ENCODE results near the gene LEPROT. TPM values are rescaled to one million over a fixed set of nuclear protein-coding genes. Genes with fewer than 3 reads are reported as not detected.

The LEPROT gene
- total and polyA plus RNA-seq, 7 experiments from 2014 or later, result 11.8 to 26.3 (median 24.1) TPM

DNA sequence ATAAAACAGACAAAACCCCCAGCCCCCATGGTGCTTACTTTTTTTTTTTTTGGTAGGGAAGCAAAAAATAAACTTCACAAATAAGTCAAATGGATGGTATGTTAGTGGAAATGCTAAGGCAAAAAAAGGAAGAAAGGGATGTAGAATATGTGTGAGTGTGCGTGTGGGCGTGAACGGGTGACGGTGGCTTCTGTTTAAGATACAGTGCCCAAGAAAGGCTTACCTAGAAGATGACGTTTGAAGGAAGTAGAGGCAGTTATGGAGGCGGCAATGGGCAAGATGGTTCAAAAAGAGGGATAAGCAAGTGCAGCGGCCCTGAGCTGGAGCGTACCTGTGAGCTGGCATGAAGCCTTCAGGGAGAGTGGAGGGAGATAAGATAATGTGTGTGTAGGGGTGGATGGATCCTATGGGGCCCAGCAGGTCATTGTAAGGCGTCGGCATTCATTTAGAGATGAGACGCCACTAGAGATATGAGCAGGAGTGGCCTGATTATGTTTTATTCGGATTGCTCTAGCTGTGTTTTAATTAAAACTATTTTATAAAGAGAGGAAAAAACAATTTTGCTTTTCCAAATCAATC lies 19.9 kb downstream of the LEPROT start:
- ChIA-PET POLR2A (no interaction called here), CTCF (interaction anchor here (1.1 kb wide), 1 partner anchor 1039 kb away, joined by 3 read pairs; no protein-coding TSS in a partner anchor)
- Mint-ChIP-seq H3K4me1 (peaks cover 0 to 6% (median 0%) of the 10 kb centered on the region in 7 donors), H3K27me3 (peaks cover 0 to 5% (median 0%) of the 10 kb centered on the region in 5 donors), H3K4me3 (no peak overlapping the region), H3K9me3 (no peaks in the 10 kb centered on the region), H3K36me3 (peaks cover 0 to 7% (median 0%) of the 10 kb centered on the region in 5 donors), H3K27ac (no peak overlapping the region)
- no peak overlapping the region for H3K27ac ChIP-seq (ENCODE audit: low read depth, low read length)
- H3K4me3 ChIP-seq (ENCODE audit: low read length), result no peak overlapping the region
- DNase-seq, result no peak
- H3K4me1 ChIP-seq (ENCODE audit: control insufficient read depth in 2 of 2, insufficient read depth in 2 of 2, low read length in 2 of 2), result no peaks in the 10 kb centered on the region
- intact Hi-C loops (cut with micrococcal nuclease), result no loop called here
- ATAC-seq, result no peak
- no peaks in the 10 kb centered on the region for H3K27me3 ChIP-seq (ENCODE audit: control insufficient read depth in 2 of 2, insufficient read depth in 2 of 2, low read length in 2 of 2)
- H3K9me3 ChIP-seq (ENCODE audit: control insufficient read depth in 2 of 3, low read length in 3 of 3), result no peaks in the 10 kb centered on the region
- no peaks in the 10 kb centered on the region for H3K36me3 ChIP-seq (ENCODE audit: control insufficient read depth in 2 of 3, insufficient read depth in 3 of 3, low read length in 3 of 3)

DNA sequence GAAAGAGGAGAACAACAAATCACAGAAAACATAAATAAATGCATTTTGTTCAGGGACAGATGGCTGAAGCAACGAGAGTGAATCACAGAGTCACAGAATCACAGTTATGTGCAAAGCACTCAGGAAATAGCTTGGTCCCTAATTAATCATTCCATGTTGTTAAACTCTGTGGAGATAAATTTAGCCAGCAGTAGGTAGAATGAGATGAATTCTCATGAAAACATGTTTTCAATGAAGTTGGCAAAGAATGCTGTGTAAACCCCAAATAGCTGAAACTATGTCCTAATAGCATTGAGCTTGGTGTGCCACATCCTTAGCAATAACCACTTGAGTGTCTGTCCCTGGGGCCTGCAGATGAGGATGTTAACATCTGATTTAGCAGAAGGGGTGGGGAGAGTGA lies 20.4 kb downstream of the LEPROT start:
- Histone ChIP-seq H3K4me3 (ENCODE audit: low read length) (no peak overlapping the region), H3K27ac (ENCODE audit: low read depth, low read length) (no peak overlapping the region), H3K27me3 (ENCODE audit: control insufficient read depth in 2 of 2, insufficient read depth in 2 of 2, low read length in 2 of 2) (no peaks in the 10 kb centered on the region), H3K36me3 (ENCODE audit: control insufficient read depth in 2 of 3, insufficient read depth in 3 of 3, low read length in 3 of 3) (no peaks in the 10 kb centered on the region), H3K4me1 (ENCODE audit: control insufficient read depth in 2 of 2, insufficient read depth in 2 of 2, low read length in 2 of 2) (no peaks in the 10 kb centered on the region), H3K9me3 (ENCODE audit: control insufficient read depth in 2 of 3, low read length in 3 of 3) (no peaks in the 10 kb centered on the region)
- peaks cover 0 to 7% (median 0%) of the 10 kb centered on the region in 5 donors for H3K36me3 Mint-ChIP-seq
- CTCF ChIA-PET, result interaction anchor here (1.1 kb wide), 1 partner anchor 1038 kb away, joined by 3 read pairs; no protein-coding TSS in a partner anchor
- ATAC-seq, result no peak
- peaks cover 0 to 6% (median 0%) of the 10 kb centered on the region in 7 donors for H3K4me1 Mint-ChIP-seq
- no peaks in the 10 kb centered on the region for H3K9me3 Mint-ChIP-seq
- H3K4me3 Mint-ChIP-seq, result no peak overlapping the region
- POLR2A ChIA-PET, result no interaction called here
- intact Hi-C loops (cut with micrococcal nuclease), result no loop called here
- H3K27ac Mint-ChIP-seq, result no peak overlapping the region
- no peak for DNase-seq
- H3K27me3 Mint-ChIP-seq, result peaks cover 0 to 5% (median 0%) of the 10 kb centered on the region in 5 donors

DNA sequence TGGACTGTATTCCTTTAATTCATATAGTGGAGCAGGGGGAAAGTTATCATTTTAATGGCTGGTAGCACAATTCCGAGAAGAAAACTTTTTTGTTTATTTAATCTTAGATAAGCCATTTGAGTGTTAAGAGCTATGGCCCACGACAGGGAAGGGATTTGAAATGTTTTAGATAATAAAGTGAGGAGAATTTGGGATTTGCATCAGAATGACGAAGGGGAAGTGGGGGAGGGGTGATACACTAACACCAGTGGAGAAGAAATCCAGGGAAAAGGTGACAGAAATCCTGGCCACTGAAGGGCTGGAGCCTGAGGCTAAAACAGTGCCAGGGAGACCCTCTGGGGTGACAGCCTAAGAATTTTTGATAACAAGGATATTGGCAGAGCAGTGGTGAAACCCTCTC lies 21.0 kb downstream of the LEPROT start:
- Mint-ChIP-seq H3K36me3 (peaks cover 0 to 7% (median 0%) of the 10 kb centered on the region in 5 donors), H3K4me3 (no peak overlapping the region), H3K4me1 (peaks cover 0 to 3% (median 0%) of the 10 kb centered on the region in 7 donors), H3K27me3 (peaks cover 0 to 5% (median 0%) of the 10 kb centered on the region in 5 donors), H3K9me3 (no peaks in the 10 kb centered on the region), H3K27ac (no peak overlapping the region)
- Histone ChIP-seq H3K9me3 (ENCODE audit: control insufficient read depth in 2 of 3, low read length in 3 of 3) (no peaks in the 10 kb centered on the region), H3K27ac (ENCODE audit: low read depth, low read length) (no peak overlapping the region), H3K4me3 (ENCODE audit: low read length) (no peak overlapping the region), H3K36me3 (ENCODE audit: control insufficient read depth in 2 of 3, insufficient read depth in 3 of 3, low read length in 3 of 3) (no peaks in the 10 kb centered on the region), H3K27me3 (ENCODE audit: control insufficient read depth in 2 of 2, insufficient read depth in 2 of 2, low read length in 2 of 2) (no peaks in the 10 kb centered on the region), H3K4me1 (ENCODE audit: control insufficient read depth in 2 of 2, insufficient read depth in 2 of 2, low read length in 2 of 2) (no peaks in the 10 kb centered on the region)
- CTCF ChIA-PET, result no interaction called here
- DNase-seq (no peak), ATAC-seq (no peak)
- intact Hi-C loops (cut with micrococcal nuclease), result no loop called here
- POLR2A ChIA-PET, result no interaction called here

DNA sequence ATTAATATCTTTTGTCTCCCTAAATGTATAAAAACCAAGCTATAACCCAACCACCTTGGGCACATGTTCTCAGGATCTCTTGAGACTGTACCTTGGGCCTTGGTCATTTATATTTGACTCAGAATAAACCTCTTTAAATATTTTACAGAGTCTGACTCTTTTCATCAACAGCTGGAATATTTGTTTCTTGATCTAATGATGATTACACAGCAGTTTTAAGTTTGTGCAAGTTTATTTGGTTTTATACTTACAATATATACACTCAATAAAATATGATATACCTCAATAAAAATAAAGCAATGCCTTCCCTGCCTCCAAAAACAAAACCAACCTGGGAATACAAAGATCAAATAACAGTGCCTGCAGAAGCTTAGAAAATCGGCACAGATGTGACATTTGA lies 22.0 kb downstream of the LEPROT start:
- CTCF ChIA-PET, result no interaction called here
- Histone ChIP-seq H3K4me1 (ENCODE audit: control insufficient read depth in 2 of 2, insufficient read depth in 2 of 2, low read length in 2 of 2) (no peaks in the 10 kb centered on the region), H3K27me3 (ENCODE audit: control insufficient read depth in 2 of 2, insufficient read depth in 2 of 2, low read length in 2 of 2) (no peaks in the 10 kb centered on the region), H3K4me3 (ENCODE audit: low read length) (no peak overlapping the region), H3K36me3 (ENCODE audit: control insufficient read depth in 2 of 3, insufficient read depth in 3 of 3, low read length in 3 of 3) (no peaks in the 10 kb centered on the region), H3K9me3 (ENCODE audit: control insufficient read depth in 2 of 3, low read length in 3 of 3) (no peaks in the 10 kb centered on the region), H3K27ac (ENCODE audit: low read depth, low read length) (no peak overlapping the region)
- Mint-ChIP-seq H3K9me3 (no peaks in the 10 kb centered on the region), H3K4me1 (no peaks in the 10 kb centered on the region), H3K4me3 (no peak overlapping the region), H3K27me3 (peaks cover 0 to 7% (median 0%) of the 10 kb centered on the region in 5 donors), H3K27ac (no peak overlapping the region), H3K36me3 (peaks cover 0 to 5% (median 0%) of the 10 kb centered on the region in 5 donors)
- ATAC-seq (no peak), DNase-seq (no peak)
- intact Hi-C loops (cut with micrococcal nuclease), result no loop called here
- POLR2A ChIA-PET, result no interaction called here

DNA sequence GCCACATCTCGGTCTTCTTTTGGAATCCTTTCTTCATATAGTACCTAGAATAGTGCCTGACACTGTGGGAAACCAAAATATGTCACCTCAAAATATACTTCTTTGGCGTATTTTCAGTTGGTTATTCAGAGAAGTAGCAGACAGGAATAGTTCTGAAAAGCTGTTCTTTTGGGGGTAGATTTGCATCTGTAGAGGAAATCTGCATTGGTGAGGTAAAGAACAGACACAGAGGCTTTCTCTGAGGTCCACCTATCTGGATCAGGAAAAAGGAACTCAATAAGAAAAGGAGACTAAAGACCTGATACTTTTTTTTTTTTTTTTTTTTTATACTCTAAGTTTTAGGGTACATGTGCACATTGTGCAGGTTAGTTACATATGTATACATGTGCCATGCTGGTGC lies 23.2 kb downstream of the LEPROT start:
- no peaks in the 10 kb centered on the region for H3K9me3 Mint-ChIP-seq
- POLR2A ChIA-PET, result no interaction called here
- no peak for ATAC-seq
- Histone ChIP-seq H3K4me1 (ENCODE audit: control insufficient read depth in 2 of 2, insufficient read depth in 2 of 2, low read length in 2 of 2) (no peaks in the 10 kb centered on the region), H3K27me3 (ENCODE audit: control insufficient read depth in 2 of 2, insufficient read depth in 2 of 2, low read length in 2 of 2) (no peaks in the 10 kb centered on the region), H3K36me3 (ENCODE audit: control insufficient read depth in 2 of 3, insufficient read depth in 3 of 3, low read length in 3 of 3) (no peaks in the 10 kb centered on the region), H3K4me3 (ENCODE audit: low read length) (no peak overlapping the region), H3K27ac (ENCODE audit: low read depth, low read length) (no peak overlapping the region), H3K9me3 (ENCODE audit: control insufficient read depth in 2 of 3, low read length in 3 of 3) (no peaks in the 10 kb centered on the region)
- DNase-seq, result no peak
- H3K36me3 Mint-ChIP-seq, result peaks cover 0 to 7% (median 0%) of the 10 kb centered on the region in 5 donors
- CTCF ChIA-PET, result no interaction called here
- H3K4me3 Mint-ChIP-seq, result no peak overlapping the region
- H3K27ac Mint-ChIP-seq, result no peak overlapping the region
- intact Hi-C loops (cut with micrococcal nuclease), result loop anchor here in 1 of 2 donors (2.0 kb wide), 1 partner anchor 19 kb away; no protein-coding TSS in a partner anchor
- H3K4me1 Mint-ChIP-seq, result no peaks in the 10 kb centered on the region
- peaks cover 0 to 7% (median 0%) of the 10 kb centered on the region in 5 donors for H3K27me3 Mint-ChIP-seq

DNA sequence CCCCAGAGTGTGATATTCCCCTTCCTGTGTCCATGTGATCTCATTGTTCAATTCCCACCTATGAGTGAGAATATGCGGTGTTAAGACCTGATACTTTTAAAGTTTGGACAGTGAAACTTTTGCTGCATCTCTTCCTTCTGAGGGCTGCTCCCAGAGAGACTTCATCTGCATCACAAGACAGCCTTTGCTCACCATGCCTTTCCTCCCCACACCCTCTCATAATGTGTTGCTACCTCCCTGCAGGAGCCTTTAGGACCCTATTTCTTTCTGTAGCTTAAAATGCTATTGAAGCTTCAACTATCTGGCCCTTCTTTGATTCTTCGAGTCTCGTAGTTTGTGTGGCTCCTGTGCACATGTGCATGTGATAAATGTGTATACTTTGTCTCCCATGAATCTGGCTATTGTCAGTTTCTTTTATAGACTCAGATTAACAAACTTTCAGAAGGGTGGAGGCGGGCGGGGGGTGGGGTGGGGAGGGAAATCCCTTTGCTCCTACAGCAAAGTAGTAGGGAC lies 23.7 kb downstream of the LEPROT start:
- ChIA-PET POLR2A (no interaction called here), CTCF (no interaction called here)
- peaks cover 0 to 9% (median 0%) of the 10 kb centered on the region in 5 donors for H3K27me3 Mint-ChIP-seq
- H3K9me3 Mint-ChIP-seq, result no peaks in the 10 kb centered on the region
- DNase-seq (no peak), ATAC-seq (no peak)
- H3K27me3 ChIP-seq (ENCODE audit: control insufficient read depth in 2 of 2, insufficient read depth in 2 of 2, low read length in 2 of 2), result no peaks in the 10 kb centered on the region
- no peak overlapping the region for H3K4me3 ChIP-seq (ENCODE audit: low read length)
- H3K36me3 Mint-ChIP-seq, result peaks cover 0 to 7% (median 0%) of the 10 kb centered on the region in 5 donors
- no peaks in the 10 kb centered on the region for H3K4me1 ChIP-seq (ENCODE audit: control insufficient read depth in 2 of 2, insufficient read depth in 2 of 2, low read length in 2 of 2)
- H3K27ac Mint-ChIP-seq, result no peak overlapping the region
- intact Hi-C loops (cut with micrococcal nuclease), result loop anchor here in 1 of 2 donors (2.0 kb wide), 1 partner anchor 19 kb away; no protein-coding TSS in a partner anchor
- H3K27ac ChIP-seq (ENCODE audit: low read depth, low read length), result no peak overlapping the region
- H3K9me3 ChIP-seq (ENCODE audit: control insufficient read depth in 2 of 3, low read length in 3 of 3), result no peaks in the 10 kb centered on the region
- H3K36me3 ChIP-seq (ENCODE audit: control insufficient read depth in 2 of 3, insufficient read depth in 3 of 3, low read length in 3 of 3), result no peaks in the 10 kb centered on the region
- H3K4me3 Mint-ChIP-seq, result no peak overlapping the region
- no peaks in the 10 kb centered on the region for H3K4me1 Mint-ChIP-seq

DNA sequence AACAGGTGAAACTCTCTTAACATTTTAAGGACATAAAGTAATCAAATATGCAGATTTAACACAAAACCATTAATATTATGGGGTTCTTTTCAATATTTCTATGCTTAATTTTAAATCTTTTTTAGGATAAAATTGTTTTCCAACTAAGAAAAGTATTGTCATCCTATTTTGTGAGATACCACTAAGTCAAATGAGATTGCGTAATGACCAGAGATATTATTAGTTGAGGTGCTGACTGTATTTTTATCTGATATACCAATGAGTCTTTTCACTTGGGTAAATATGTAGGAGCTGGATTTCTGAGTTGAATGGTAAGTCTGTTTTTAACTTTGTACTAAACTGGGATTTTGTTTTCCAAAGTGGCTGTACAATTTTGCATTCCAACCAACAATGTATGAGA lies 25.4 kb downstream of the LEPROT start:
- Histone ChIP-seq H3K9me3 (ENCODE audit: control insufficient read depth in 2 of 3, low read length in 3 of 3) (no peaks in the 10 kb centered on the region), H3K4me1 (ENCODE audit: control insufficient read depth in 2 of 2, insufficient read depth in 2 of 2, low read length in 2 of 2) (no peaks in the 10 kb centered on the region), H3K27me3 (ENCODE audit: control insufficient read depth in 2 of 2, insufficient read depth in 2 of 2, low read length in 2 of 2) (no peaks in the 10 kb centered on the region), H3K4me3 (ENCODE audit: low read length) (no peak overlapping the region), H3K36me3 (ENCODE audit: control insufficient read depth in 2 of 3, insufficient read depth in 3 of 3, low read length in 3 of 3) (no peaks in the 10 kb centered on the region), H3K27ac (ENCODE audit: low read depth, low read length) (no peak overlapping the region)
- no peaks in the 10 kb centered on the region for H3K9me3 Mint-ChIP-seq
- no peak overlapping the region for H3K27ac Mint-ChIP-seq
- H3K27me3 Mint-ChIP-seq, result peaks cover 0 to 9% (median 0%) of the 10 kb centered on the region in 5 donors
- intact Hi-C loops (cut with micrococcal nuclease), result loop anchor here in 1 of 2 donors (2.0 kb wide), 1 partner anchor 17 kb away; no protein-coding TSS in a partner anchor
- ChIA-PET POLR2A (no interaction called here), CTCF (no interaction called here)
- no peaks in the 10 kb centered on the region for H3K4me1 Mint-ChIP-seq
- no peak overlapping the region for H3K4me3 Mint-ChIP-seq
- DNase-seq (no peak), ATAC-seq (no peak)
- peaks cover 0 to 4% (median 0%) of the 10 kb centered on the region in 5 donors for H3K36me3 Mint-ChIP-seq
